GM03348 (cell line): ENCODE results near the gene SMYD3.
"Not testable (repeated sequence)": the region's sequence is repeated elsewhere in the genome, so short reads cannot be mapped to it uniquely, and the experiment has no call there.

ENCODE experiments used
- DNase-seq: peaks from one replicate; pipeline ENCODE4 v3.0.0; 2012; ENCODE audit warnings: low spot score

Gene SMYD3

DNA sequence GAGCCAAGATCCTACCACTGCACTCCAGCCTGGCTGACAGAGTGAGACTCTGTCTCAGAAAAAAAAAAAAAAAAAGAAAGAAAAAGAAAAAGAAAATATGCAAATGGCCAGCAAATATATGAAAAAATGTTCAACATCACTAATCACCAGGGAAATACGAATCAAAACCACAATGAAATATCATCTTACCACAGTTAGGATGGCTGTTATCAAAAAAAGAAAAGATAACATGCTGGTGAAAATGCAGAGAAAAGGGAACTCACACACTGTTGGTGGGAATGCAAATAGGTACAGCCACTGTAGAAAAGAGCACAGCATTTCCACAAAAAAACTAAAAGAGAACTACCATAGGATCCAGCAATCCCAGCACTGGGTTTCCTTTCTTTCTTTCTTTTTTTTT is 477.5 kb downstream of the SMYD3 start:
- DNase-seq, result no peak

DNA sequence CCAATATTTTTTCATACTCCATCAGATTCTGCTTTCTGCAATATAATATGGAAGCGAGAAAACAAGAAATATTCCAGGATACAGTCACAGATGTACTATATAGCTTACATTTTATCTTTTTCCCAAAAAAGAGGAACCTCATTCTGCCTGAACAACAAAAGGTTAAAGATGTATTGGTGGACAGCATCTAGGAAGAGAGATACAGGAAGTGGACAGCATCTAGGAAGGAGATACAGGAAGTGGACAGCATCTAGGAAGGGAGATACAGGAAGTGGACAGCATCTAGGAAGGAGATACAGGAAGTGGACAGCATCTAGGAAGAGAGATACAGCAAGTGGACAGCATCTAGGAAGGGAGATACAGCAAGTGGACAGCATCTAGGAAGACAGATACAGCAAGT is 483.0 kb downstream of the SMYD3 start:
- DNase-seq, result not testable (repeated sequence)

DNA sequence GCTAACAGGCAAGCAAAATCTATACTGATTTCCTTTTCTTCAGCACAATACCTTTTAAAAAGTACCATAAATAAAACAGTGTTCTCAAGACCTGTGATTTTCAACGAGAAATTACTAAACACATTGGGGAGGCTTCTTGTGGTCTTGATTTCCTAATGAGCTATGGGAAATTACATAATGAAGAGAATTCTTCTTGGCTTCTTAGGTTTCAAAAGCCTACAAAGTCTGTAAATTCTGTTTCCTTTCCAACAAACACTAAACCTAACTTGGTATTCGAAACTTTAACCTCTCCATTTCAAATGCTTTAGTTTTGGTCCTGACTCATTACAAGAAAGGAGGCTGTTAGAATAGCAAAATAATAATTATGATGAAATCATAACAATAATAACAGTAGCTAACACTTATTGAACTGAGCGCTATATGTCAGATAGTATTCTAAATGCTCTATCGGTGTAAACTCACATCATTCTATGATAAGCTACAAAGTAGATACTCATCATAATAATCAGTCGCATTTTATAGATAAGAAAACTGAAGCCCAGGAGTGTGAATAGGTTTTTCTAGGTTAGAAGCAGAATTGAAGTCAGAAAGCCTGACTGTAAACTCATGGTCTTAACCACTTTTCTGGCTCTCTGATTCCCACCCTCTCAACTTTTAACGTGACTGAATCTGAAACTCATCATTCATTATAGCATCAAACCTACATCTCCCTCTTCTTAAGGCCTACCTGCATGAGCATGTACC is 486.7 kb downstream of the SMYD3 start:
- DNase-seq, result no peak

DNA sequence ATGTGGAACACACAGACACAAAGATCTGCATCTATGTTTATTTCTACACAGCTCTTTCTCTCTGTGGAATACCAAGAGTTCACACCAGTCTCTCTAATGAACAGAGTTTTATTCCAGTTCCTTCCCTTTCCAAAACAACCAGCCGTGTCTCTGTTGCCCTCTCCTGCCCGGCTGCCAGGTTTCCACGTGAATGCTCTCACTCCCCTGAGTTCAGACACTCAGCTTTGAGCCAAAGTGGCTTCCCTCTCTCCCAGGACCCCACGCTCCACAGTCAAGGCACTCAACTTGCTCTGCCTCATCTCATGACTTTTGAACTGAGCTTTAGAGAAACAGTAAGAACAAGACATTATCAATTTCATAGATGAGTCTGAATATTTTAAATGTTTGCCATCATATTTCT is 488.9 kb downstream of the SMYD3 start:
- DNase-seq, result no peak

DNA sequence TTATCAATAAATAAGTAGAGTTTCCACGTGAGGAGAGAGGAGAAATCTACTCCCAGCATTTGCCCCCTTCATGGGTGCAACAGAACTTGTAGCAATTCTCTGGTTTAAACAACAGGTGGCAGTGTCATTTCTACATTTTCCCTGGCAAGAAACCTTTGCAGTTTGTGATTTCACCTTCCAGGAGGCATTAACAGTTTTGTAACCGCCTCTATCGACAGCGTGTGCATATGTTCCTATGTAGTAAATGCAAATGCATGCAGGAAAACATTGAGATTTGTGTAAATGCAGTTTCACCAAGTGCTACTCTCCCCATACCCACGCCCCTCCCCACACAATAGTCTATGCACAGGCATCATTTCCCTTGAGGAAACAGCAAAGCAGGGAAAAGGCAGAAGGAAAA is 494.7 kb downstream of the SMYD3 start:
- DNase-seq, result peak; percentile 42

DNA sequence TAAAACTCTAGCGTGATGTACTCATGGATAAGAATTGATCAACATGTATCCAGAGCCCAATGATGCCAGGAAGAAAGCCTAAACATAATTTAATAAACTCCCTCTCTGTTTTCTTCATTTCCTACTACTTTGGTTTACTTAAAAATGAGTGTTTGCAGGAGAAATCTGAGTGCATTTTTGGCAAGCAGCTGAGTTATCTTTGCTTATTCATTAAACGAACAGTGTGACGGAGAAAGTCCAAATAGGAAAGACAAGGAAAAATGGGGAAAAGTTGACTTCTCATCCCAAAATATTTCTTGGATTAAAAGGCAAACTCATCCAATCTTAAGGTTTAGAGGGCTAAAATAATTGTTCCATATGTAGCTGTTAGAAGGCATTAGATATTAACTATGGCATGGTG is 496.7 kb downstream of the SMYD3 start:
- no peak for DNase-seq

DNA sequence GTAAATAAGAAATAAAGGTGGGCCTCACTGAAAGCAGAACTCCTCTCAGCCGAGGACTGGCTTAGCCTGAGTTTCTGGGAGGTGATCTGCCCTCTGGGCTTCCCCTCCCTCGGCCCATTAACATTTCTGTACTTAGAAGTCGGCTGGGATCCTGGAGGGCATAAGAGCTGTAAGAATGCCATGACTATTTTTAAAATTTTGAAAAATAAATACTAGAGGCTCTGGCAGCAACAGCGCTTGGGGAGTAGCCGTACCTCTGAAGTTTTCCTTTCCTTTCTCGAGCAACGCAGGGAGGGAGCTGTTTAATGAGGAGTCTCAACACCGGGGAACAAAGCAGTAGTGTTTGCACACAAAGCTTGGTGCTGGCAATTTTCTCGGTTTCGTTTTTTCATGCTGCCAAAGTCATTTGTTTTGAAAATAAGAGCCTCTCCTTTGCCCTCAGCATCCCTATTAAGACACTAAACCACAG is 498.7 kb downstream of the SMYD3 start:
- no peak for DNase-seq

DNA sequence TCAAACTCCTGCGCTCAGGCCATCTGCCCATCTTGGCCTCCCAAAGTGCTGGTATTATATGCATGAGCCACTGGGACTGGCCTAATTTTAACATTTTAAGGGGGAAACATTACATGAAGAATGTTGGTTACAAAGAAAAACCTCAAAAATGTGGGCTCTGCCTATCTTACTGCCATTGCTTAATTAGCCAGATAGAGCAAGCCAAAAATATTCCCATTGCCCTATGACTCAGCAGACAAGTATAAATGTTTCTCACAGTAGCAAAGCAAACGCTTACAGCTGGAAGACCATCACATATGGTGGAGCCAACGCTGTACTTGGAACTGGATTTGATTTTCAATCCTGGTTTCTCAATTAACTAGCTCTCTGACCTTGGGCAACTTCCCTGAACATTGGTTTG is 502.0 kb downstream of the SMYD3 start:
- DNase-seq, result peak; percentile 91

DNA sequence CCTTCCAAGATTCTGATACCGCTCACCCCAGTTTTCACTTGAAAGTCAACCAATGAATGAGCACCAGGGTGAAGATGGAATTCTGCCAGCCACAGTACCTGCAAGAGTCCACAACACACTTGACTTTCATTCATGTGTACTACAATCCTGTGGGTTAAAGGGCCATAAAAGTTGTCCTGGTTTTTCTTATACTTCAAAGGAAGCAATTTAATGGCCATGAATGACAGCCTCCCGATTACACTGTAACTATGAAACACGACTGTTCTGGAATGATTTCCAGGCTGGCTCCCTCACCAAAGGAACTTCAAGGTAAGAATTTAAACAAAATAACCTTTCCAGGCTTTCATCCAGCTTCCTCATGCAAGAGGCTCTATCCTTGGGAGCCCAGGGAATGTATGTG is 502.8 kb downstream of the SMYD3 start:
- no peak for DNase-seq

DNA sequence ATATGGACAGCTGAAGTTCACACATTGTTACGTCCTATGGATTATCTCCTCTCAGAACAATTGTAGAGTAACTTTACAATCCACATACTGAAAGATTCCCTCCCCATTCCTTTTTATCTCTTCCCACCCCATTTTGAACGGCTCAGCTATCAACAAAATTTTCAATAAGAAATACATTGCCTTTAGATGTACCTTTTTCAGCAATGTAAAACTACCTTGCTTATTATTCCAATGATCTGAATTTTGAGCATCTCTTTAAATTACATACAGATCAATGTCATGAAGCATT is 503.7 kb downstream of the SMYD3 start:
- DNase-seq, result no peak

DNA sequence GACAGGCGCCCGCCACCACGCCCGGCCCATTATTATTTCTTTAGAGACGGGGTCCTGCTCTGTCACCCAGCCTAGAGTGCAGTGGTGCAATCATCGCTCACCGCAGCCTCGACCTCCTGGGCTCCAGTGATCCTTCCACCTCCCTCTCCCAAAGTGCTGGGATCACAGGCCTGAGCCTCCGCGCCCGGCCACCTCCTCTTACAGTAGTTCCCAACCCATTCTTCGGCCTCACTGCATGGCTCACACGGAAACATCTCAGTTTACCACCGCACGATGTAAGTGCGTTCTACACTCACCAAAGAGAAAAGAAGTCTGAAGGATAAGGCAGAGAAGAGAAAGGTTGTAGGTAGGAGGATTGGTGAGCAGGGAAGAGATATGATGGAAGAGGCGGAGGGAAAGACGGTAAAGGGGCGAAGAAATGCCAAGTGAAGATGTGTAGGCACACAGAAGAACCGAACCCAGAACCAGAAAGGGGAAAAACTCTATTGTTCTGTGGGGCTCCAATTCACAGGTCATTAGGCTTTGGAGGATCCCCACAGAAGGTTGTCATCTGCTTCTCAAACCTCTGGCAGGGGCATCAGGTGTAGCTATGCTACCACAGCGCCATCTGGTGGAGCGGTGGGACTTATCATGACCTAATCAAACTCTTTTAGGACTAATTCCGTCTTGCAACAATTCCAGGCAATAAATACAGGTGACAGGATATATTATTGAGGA is 504.2 kb downstream of the SMYD3 start:
- peak; percentile 79 for DNase-seq

DNA sequence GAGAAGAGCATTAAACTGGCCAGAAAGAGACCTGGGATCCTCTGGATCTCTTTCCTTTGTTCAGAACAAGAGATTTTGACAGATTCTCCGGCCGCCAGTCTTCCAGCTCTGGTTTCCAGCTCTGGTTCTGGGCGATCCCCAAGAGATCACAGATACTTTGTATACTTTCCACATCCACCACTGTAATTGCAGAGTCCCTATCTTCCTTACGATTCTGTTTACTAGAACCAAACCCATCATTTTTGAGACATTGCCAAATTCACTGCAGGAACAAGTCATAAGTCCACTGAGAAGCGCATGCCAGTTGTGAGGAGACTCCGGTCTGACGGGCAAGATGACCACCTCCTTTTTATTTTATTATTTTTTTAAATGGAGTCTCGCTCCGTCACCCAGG is 505.2 kb downstream of the SMYD3 start:
- no peak for DNase-seq

DNA sequence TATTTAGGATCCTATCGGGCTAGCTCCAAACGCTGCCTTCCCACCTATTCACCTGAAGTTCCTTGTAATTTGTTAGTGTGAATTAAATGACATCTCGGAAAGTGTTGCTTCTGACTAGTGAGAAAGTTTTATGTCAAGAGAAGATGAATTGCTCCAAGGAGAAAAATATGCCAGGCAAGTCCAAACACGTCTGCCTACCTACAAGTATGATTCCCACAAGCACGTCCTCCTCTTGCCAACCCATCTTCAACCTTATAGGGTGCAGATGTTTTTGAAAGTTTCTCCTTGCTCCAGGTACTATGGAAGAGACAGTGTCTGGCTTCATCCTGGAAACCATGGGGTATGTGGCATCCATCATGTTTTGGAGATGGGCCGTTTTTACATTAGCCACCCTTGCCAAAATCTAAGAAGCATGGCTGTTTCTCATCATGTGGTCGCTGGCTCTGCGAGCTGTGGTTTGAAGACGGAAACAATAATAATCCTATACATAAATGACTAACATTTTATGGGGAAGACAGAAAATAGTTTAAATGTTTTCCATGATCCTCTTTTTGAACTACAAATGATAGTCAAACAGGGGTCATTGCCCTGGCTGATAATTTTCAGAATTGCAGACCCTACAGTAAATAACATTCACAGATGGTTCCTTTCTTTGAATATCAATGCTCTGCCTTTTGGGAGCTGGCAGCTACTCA is 505.8 kb downstream of the SMYD3 start:
- DNase-seq, result no peak

DNA sequence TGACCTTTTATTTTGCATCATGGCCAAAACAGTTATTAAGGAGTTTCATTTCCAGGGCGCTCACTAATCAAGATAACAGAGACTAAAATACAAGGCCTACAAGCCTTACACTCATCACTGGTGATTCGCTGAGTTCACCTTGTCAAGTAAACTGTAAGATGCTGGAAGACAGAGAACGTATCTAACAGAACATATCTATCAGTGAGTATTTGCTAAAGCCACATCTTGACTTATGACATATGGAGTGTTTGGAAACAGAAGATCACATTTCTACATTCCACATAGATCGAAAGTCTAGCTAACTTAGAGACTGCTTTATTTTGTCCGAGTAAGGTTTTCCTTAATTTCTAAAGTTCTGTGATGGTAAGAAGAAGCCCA is 506.5 kb downstream of the SMYD3 start:
- no peak for DNase-seq

DNA sequence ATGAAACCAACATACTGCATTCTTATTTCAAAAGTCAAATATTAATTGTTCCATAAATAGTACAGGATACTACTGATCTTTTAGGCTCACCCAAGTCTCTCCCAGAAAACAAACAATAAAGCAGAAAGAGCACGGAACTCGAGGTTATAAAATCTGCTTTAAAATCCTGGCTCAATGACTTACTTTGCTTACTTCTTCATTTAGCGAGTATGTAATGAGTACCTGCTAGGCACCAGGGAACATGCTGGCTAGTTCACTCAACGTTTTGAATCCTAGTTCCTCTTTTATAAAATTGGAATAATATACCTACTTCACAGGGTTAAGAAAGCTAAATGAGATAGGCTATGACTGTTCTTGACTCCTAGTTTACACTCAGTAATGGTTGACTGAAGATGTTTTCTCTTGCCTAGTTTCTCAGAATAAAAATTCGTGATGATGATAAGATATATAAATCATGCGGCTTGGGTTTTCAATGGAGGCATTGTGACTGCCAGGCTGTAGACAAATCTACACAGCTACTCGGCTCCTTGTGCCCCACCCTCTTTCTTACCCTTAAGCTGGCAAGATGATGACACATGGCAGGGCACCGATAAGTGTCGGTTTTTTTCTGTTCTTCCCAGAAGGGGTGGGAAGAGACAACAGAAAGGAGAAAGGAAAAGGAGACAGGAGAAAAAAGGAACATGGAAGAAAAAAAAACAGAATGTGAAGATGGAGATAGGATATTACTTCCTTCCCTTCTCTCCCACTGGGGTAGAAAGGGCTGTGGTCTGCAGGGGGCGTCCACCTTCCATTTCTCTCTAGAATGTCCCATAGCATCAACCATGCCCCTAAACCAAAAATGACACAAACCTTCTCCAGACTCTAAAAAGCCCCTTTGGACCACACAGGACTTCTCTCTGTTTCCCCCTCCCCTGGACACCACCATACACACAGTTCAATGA is 507.1 kb downstream of the SMYD3 start:
- DNase-seq, result no peak

DNA sequence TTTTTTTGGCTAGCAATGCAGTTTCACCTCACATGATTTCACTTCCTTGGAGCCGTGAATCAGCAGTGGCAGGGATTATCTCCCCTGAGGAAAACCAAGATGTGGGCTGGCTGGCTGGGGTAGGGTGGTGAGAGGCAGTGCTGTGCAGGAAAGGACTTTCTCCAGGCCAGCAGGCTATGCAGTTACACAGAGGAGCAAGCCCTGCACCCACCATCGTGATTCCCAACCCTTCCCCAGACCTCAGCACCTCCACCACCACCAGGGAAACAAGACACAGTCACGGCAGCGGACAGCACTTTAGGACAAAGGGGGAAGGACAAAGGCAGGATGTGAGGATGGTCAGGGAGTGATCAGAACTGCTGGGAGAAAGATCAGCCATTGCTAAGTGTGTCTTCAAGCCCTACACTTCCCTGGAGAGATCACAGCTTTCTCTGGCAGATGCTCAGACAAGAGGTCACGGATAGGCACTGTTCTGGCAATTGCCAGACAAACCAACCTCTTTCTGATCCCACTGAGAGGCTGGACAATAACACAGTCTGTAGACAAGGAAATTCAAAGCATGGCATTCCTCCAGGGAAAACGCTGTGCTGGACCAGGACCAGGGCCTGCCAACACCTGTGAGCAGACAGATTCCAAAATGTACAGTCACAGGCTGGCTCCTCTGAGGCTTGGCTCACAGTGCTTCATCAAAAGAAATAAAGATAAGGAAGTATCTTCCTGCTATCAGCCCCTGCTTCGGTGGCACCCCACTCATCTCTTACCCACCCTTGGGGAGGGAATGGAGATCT is 509.4 kb downstream of the SMYD3 start:
- DNase-seq, result peak; percentile 33

DNA sequence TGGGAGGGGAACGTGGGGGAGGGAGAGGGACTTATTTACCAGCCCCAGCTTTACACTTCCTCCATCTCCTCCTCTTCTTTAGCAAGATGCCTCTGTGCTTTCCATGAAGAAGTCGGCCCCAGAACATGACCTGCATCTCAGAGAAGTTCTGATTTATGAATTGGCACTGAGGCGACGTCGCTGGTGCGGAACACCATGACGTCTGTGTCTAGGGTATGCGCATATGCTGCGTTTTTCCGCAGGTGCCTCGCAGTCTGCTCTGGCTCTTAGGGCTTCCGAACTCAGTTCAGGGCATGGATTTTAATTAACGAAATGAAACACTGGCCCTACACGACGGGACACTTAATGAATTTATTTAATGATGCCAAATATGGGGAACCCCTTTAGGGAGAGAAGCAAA is 510.3 kb downstream of the SMYD3 start:
- no peak for DNase-seq

DNA sequence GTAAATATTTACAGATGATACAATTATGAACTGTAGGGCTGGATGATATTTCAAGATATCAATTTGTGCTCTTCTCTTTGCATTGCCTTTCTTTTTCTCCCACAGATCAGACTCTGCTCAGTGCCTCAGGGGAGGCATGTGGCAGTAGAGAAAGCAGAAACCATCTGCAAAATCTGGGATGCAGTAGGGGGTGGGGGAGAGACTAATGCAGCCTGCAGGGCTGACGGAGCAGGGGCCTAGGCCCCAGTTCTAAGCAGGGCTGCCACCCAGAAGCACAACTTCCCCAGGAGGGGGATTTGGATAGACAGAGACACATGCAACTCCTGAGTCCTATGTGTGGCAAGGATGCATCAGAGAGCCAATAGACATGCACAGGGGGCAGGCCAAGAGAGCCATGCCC is 511.6 kb downstream of the SMYD3 start:
- DNase-seq, result no peak

DNA sequence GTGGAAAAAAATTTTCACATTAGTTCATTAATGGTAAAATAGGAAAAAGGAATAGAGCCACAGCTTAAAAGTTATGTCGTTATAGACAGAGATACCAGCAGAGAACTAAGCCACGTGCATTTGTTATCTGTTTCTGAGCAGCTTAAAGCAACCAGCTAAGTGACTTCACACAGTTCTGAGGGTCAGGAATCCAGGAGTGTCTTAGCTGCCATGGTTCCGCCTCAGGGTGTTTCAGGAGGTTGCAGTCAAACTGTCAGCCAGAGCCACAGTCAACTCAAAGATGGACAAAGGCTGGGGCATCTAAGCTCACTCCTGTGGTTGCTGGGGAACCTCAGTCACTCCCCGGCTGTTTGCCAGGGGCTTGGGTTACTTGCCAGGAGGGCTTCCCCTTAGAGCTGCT is 515.8 kb downstream of the SMYD3 start:
- no peak for DNase-seq

DNA sequence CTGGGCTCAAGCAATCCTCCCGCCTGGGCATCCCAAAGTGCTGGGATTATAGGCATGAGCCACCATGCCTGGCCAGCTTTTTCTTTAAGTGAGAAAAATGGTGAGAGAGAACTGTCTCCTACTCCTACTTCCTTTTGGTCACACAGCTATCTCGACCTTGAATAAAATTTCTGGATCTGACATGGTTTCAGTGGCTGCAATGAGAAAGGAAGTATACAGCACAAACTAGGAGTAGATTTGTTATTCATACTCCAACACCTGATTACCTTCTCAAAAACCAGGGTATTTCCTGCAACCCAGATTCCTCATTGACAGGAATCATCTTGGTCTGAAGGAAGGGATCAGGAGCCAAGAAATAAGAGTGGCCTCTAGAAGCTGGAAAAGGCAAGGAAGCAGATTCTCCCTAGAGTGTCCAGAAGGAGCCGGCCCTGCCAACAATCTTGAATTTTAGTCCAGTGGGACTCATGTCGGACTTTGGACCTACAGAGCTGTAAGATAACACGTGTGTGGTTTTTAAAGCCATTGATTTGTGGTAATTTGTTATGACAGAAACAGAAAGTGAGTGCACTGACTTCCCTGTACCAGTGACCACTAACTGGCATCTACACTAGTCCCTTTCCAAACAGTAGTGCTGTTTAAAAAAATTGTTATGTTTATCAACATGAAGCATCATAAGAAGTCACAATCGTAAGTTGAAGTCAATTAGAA is 516.6 kb downstream of the SMYD3 start:
- DNase-seq, result no peak
